Measurements from ENCODE around the gene NBEA. TPM values are rescaled to one million over a fixed set of nuclear protein-coding genes. Genes with fewer than 3 reads are reported as not detected.

The NBEA gene
- total RNA-seq, 1 experiment from 2014 or later = 4.4 TPM

GRCh38 chr13:35356572-35356971 is 414.5 kb downstream of the NBEA start:
- no peaks in the 10 kb centered on the region for H3K36me3 ChIP-seq (ENCODE audit: low read depth, low read length)
- no peaks in the 10 kb centered on the region for H3F3A ChIP-seq (ENCODE audit: low read length, unreplicated experiment)
- no TSS peak for BruUV-seq (replicated peaks)
- ATAC-seq (no peak), DNase-seq (no peak)
- no peak overlapping the region for H2AFZ ChIP-seq (ENCODE audit: low read length)
- no peaks in the 10 kb centered on the region for H3K27me3 ChIP-seq (ENCODE audit: low read length)
- TF ChIP-seq EZH2phosphoT487 (IDR thresholded peaks at IDR 0.05; ENCODE audit: borderline replicate concordance, low read length) = no peak
- TF ChIP-seq CTCF (conservative IDR thresholded peaks at IDR 0.05; ENCODE audit: low read depth, low read length) = no peak
- no peak for TF ChIP-seq EZH2 (IDR thresholded peaks at IDR 0.05; ENCODE audit: low read length, unreplicated experiment)
- H3K79me2 ChIP-seq (ENCODE audit: low read length) = no peaks in the 10 kb centered on the region
- no peak overlapping the region for H3K9ac ChIP-seq (ENCODE audit: low read length)
- H3K4me3 ChIP-seq (ENCODE audit: low read length) = no peak overlapping the region
- ChIA-PET POLR2A (ENCODE audit: unreplicated experiment) (no interaction called here), CTCF (interaction anchor here (0.6 kb wide), 1 partner anchor 156 kb away, joined by 4 read pairs; no protein-coding TSS in a partner anchor)
- no peaks in the 10 kb centered on the region for H3K4me1 ChIP-seq (ENCODE audit: insufficient read depth, low read length)
- H3K9me2 ChIP-seq (replicated peaks; ENCODE audit: low read length) = no peaks in the 10 kb centered on the region
- no peaks in the 10 kb centered on the region for H4K20me1 ChIP-seq (ENCODE audit: low read length)
- no peak overlapping the region for H3K27ac ChIP-seq (ENCODE audit: low read length)
- intact Hi-C loops (cut with micrococcal nuclease) = no loop called here
- H3K4me2 ChIP-seq (ENCODE audit: low read length) = no peak overlapping the region
- H3K9me3 ChIP-seq (ENCODE audit: low read length) = no peaks in the 10 kb centered on the region

- TF ChIP-seq EZH2 (IDR thresholded peaks at IDR 0.05; ENCODE audit: low read length, unreplicated experiment) = no peak
- no peak for TF ChIP-seq EZH2phosphoT487 (IDR thresholded peaks at IDR 0.05; ENCODE audit: borderline replicate concordance, low read length)
- no peak for TF ChIP-seq CTCF (conservative IDR thresholded peaks at IDR 0.05; ENCODE audit: low read depth, low read length)
These were observed 423.8 kb downstream of the NBEA start for GRCh38 chr13:35365883-35366282.

GRCh38 chr13:35367586-35367985 is 425.5 kb downstream of the NBEA start:
- Histone ChIP-seq H4K20me1 (ENCODE audit: low read length) (no peaks in the 10 kb centered on the region), H3K79me2 (ENCODE audit: low read length) (no peaks in the 10 kb centered on the region), H3K9me2 (replicated peaks; ENCODE audit: low read length) (no peaks in the 10 kb centered on the region), H3K36me3 (ENCODE audit: low read depth, low read length) (no peaks in the 10 kb centered on the region), H3K27ac (ENCODE audit: low read length) (no peak overlapping the region), H3K4me3 (ENCODE audit: low read length) (no peak overlapping the region), H3K9ac (ENCODE audit: low read length) (no peak overlapping the region), H2AFZ (ENCODE audit: low read length) (no peak overlapping the region), H3K4me2 (ENCODE audit: low read length) (no peak overlapping the region), H3K9me3 (ENCODE audit: low read length) (peaks cover 20% of the 10 kb centered on the region), H3K4me1 (ENCODE audit: insufficient read depth, low read length) (no peaks in the 10 kb centered on the region), H3K27me3 (ENCODE audit: low read length) (no peaks in the 10 kb centered on the region), H3F3A (ENCODE audit: low read length, unreplicated experiment) (no peaks in the 10 kb centered on the region)
- ATAC-seq (no peak), DNase-seq (no peak)
- ChIA-PET POLR2A (ENCODE audit: unreplicated experiment) (no interaction called here), CTCF (no interaction called here)
- no TSS peak for BruUV-seq (replicated peaks)
- intact Hi-C loops (cut with micrococcal nuclease) = no loop called here
- no peak for TF ChIP-seq EZH2phosphoT487 (IDR thresholded peaks at IDR 0.05; ENCODE audit: borderline replicate concordance, low read length)
- TF ChIP-seq EZH2 (IDR thresholded peaks at IDR 0.05; ENCODE audit: low read length, unreplicated experiment) = no peak
- no peak for TF ChIP-seq CTCF (conservative IDR thresholded peaks at IDR 0.05; ENCODE audit: low read depth, low read length)

More at GRCh38 chr13:35365883-35366282, 423.8 kb downstream of the NBEA start:
- Histone ChIP-seq H3K36me3 (ENCODE audit: low read depth, low read length) (no peaks in the 10 kb centered on the region), H3K27ac (ENCODE audit: low read length) (no peak overlapping the region), H3K9me3 (ENCODE audit: low read length) (peaks cover 8% of the 10 kb centered on the region), H3K4me1 (ENCODE audit: insufficient read depth, low read length) (no peaks in the 10 kb centered on the region), H3F3A (ENCODE audit: low read length, unreplicated experiment) (no peaks in the 10 kb centered on the region), H3K27me3 (ENCODE audit: low read length) (no peaks in the 10 kb centered on the region), H3K9ac (ENCODE audit: low read length) (no peak overlapping the region), H2AFZ (ENCODE audit: low read length) (no peak overlapping the region), H3K4me2 (ENCODE audit: low read length) (no peak overlapping the region), H3K4me3 (ENCODE audit: low read length) (no peak overlapping the region), H3K9me2 (replicated peaks; ENCODE audit: low read length) (no peaks in the 10 kb centered on the region), H4K20me1 (ENCODE audit: low read length) (no peaks in the 10 kb centered on the region), H3K79me2 (ENCODE audit: low read length) (no peaks in the 10 kb centered on the region)
- BruUV-seq (replicated peaks) = no TSS peak
- ATAC-seq (no peak), DNase-seq (no peak)
- POLR2A ChIA-PET (ENCODE audit: unreplicated experiment) = no interaction called here
- intact Hi-C loops (cut with micrococcal nuclease) = no loop called here
- CTCF ChIA-PET = no interaction called here
